HAP-1 (cell line): ENCODE results near the gene HLCS.

Experiments
- DNase-seq, 2 experiments: peaks; one replicate each; pipeline ENCODE4 v3.0.0-alpha.2; 2016 to 2020; ENCODE audit warnings: low spot score in 2 of 2
- H3K27me3 ChIP-seq: fragments of 250-450 bp; sonication (Bioruptor Pico); 2 replicates; pipeline ENCODE4 v1.5.1; 2020; ENCODE audit warnings: low read depth, mild to moderate bottlenecking, moderate library complexity
- H3K36me3 ChIP-seq: fragments of 250-450 bp; sonication (Bioruptor Pico); replicated peaks from 2 replicates; pipeline ENCODE4 v1.5.1; 2020; ENCODE audit warnings: mild to moderate bottlenecking
- H3K4me1 ChIP-seq: fragments of 250-450 bp; sonication (Bioruptor Pico); 2 replicates; pipeline ENCODE4 v1.5.1; 2020; ENCODE audit warnings: mild to moderate bottlenecking
- H3K4me3 ChIP-seq: fragments of 250-450 bp; sonication (Bioruptor Pico); 2 replicates; pipeline ENCODE4 v1.5.1; 2020; ENCODE audit warnings: mild to moderate bottlenecking, moderate library complexity
- H3K9me3 ChIP-seq: fragments of 250-450 bp; sonication (Bioruptor Pico); 2 replicates; pipeline ENCODE4 v1.5.1; 2020; ENCODE audit warnings: mild to moderate bottlenecking, moderate library complexity
- in situ Hi-C: fragments of 300-500 bp; cut with MboI; formaldehyde crosslinking; loops from 3 replicates; pipeline ENCODE4 v1.14.3; 2020; ENCODE audit warnings: low sequenced_read_pairs, inconsistent platforms, mixed read lengths

HLCS gene

DNA sequence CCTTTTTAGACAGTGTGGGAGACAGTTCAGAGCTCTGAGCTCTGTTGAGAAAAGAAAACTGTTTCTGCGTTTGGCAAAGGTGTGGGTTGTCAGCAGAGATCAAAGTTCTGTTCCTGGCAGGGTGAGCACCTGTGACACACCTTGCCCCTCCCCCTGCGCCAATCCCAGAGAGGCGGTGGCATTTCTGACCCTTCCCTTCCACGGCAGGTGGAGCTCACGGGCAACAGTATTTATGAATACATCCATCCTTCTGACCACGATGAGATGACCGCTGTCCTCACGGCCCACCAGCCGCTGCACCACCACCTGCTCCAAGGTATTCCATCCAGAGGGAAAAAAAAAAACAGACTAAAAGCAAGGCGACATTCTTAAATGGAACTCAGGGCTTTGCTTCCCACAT is 246.9 kb downstream of the HLCS start:
- Histone ChIP-seq H3K4me1 (peaks cover 12% of the 10 kb centered on the region), H3K27me3 (no peaks in the 10 kb centered on the region), H3K4me3 (no peak overlapping the region), H3K9me3 (no peaks in the 10 kb centered on the region), H3K36me3 (no peaks in the 10 kb centered on the region)
- no peak for DNase-seq
- in situ Hi-C loops = no loop called here

- Histone ChIP-seq H3K27me3 (no peaks in the 10 kb centered on the region), H3K4me1 (peaks cover 12% of the 10 kb centered on the region), H3K4me3 (no peak overlapping the region), H3K36me3 (0 out of 2 replicates have a peak, but pooled peaks cover under 1% of the 10 kb centered on the region), H3K9me3 (no peaks in the 10 kb centered on the region)
- DNase-seq = peak in 1 of 2 experiments; percentile 28
- in situ Hi-C loops = no loop called here
These were observed 247.4 kb downstream of the HLCS start for GRCh38 chr21:36718951-36719501.

GRCh38 chr21:36717976-36718375 is 248.5 kb downstream of the HLCS start:
- Histone ChIP-seq H3K36me3 (0 out of 2 replicates have a peak, but pooled peaks cover 4% of the 10 kb centered on the region), H3K4me1 (peaks cover 12% of the 10 kb centered on the region), H3K27me3 (no peaks in the 10 kb centered on the region), H3K9me3 (no peaks in the 10 kb centered on the region), H3K4me3 (no peak overlapping the region)
- in situ Hi-C loops = no loop called here
- peak; percentile 63 to 84 for DNase-seq

- no peak for DNase-seq
- peaks cover 7% of the 10 kb centered on the region; the same call in 1 of the 2 replicates for H3K36me3 ChIP-seq
These were observed 249.6 kb downstream of the HLCS start for GRCh38 chr21:36716836-36717235.

GRCh38 chr21:36716387-36716786 is 250.1 kb downstream of the HLCS start:
- H3K36me3 ChIP-seq = peaks cover 7% of the 10 kb centered on the region; the same call in 1 of the 2 replicates
- H3K4me1 ChIP-seq = peaks cover 12% of the 10 kb centered on the region
- no peak overlapping the region for H3K4me3 ChIP-seq
- no peaks in the 10 kb centered on the region for H3K9me3 ChIP-seq
- H3K27me3 ChIP-seq = no peaks in the 10 kb centered on the region
- in situ Hi-C loops = no loop called here
- DNase-seq = no peak

More at GRCh38 chr21:36716836-36717235, 249.6 kb downstream of the HLCS start:
- in situ Hi-C loops = no loop called here
- H3K27me3 ChIP-seq = no peaks in the 10 kb centered on the region
- H3K9me3 ChIP-seq = no peaks in the 10 kb centered on the region
- H3K4me3 ChIP-seq = no peak overlapping the region
- H3K4me1 ChIP-seq = peaks cover 12% of the 10 kb centered on the region

- H3K4me3 ChIP-seq = no peak overlapping the region
- DNase-seq = no peak
- no peaks in the 10 kb centered on the region for H3K27me3 ChIP-seq
These were observed 252.7 kb downstream of the HLCS start for GRCh38 chr21:36713746-36714145.

DNA sequence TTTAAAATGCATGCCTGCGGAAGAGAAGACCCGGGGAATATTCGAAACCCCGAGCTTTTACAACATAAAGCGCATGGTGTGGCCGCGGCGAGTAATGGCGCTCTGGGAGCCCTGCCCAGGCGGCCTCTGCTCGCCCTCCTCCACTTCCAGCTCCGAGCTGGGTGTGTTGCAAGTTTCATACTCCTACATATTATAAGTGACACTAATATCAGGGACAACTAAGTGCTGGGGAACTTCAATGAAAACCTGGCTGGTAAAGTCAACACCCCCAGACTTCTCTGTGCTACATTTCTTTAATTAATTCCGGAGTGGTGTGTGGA is 255.8 kb downstream of the HLCS start:
- Histone ChIP-seq H3K9me3 (peaks cover 3% of the 10 kb centered on the region; the same call in 1 of the 2 replicates), H3K4me3 (no peak overlapping the region), H3K4me1 (no peaks in the 10 kb centered on the region), H3K27me3 (no peaks in the 10 kb centered on the region), H3K36me3 (peaks cover 7% of the 10 kb centered on the region; the same call in 1 of the 2 replicates)
- no peak for DNase-seq
- in situ Hi-C loops = no loop called here

More at GRCh38 chr21:36713746-36714145, 252.7 kb downstream of the HLCS start:
- Histone ChIP-seq H3K4me1 (peaks cover 12% of the 10 kb centered on the region), H3K9me3 (no peaks in the 10 kb centered on the region), H3K36me3 (peaks cover 7% of the 10 kb centered on the region; the same call in 1 of the 2 replicates)
- in situ Hi-C loops = no loop called here

- Histone ChIP-seq H3K36me3 (peaks cover 7% of the 10 kb centered on the region; the same call in 1 of the 2 replicates), H3K27me3 (no peaks in the 10 kb centered on the region), H3K9me3 (peaks cover 5% of the 10 kb centered on the region; the same call in 1 of the 2 replicates), H3K4me3 (no peak overlapping the region), H3K4me1 (no peaks in the 10 kb centered on the region)
- in situ Hi-C loops = no loop called here
- DNase-seq = no peak
These were observed 256.4 kb downstream of the HLCS start for GRCh38 chr21:36709868-36710728.

GRCh38 chr21:36709030-36709867 is 257.2 kb downstream of the HLCS start:
- H3K36me3 ChIP-seq = peaks cover 7% of the 10 kb centered on the region; the same call in 1 of the 2 replicates
- no peaks in the 10 kb centered on the region for H3K27me3 ChIP-seq
- H3K4me1 ChIP-seq = no peaks in the 10 kb centered on the region
- in situ Hi-C loops = no loop called here
- peaks cover 7% of the 10 kb centered on the region; the same call in 1 of the 2 replicates for H3K9me3 ChIP-seq
- DNase-seq = no peak
- H3K4me3 ChIP-seq = no peak overlapping the region

DNA sequence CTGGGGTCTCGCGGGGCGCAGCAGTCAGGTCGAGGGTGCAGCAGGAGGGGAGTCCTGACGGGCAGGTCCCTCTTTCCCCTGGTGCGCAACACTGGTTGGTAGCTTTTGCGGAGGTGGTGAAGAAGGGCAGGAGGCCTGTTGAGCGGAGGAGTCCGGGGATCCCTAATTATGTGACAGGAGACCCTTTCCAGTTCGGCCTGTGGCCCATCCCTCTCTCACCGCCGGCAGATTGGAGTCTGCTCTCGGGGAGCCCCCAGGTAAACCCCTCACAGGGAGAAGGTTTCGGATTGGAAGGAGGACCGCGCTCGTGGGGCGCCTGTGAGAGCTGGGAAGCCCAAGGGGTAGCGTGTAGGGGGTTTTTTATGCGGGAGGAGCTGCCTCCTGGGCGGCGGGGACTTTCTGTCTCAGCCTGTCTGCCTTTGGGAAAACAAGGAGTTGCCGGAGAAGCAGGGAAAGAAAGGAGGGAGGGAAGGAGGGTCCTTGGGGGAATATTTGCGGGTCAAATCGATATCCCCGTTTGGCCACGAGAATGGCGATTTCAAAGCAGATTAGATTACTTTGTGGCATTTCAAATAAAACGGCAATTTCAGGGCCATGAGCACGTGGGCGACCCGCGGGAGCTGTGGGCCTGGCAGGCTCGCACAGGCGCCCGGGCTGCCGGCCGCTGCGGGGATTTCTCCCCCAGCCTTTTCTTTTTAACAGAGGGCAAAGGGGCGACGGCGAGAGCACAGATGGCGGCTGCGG is 258.0 kb downstream of the HLCS start:
- in situ Hi-C loops = no loop called here
- Histone ChIP-seq H3K4me3 (no peak overlapping the region), H3K4me1 (no peaks in the 10 kb centered on the region), H3K36me3 (peaks cover 3% of the 10 kb centered on the region; the same call in 1 of the 2 replicates), H3K27me3 (no peaks in the 10 kb centered on the region), H3K9me3 (peaks cover 7% of the 10 kb centered on the region)
- no peak for DNase-seq

GRCh38 chr21:36707763-36708285 is 258.6 kb downstream of the HLCS start:
- Histone ChIP-seq H3K36me3 (peaks cover 3% of the 10 kb centered on the region; the same call in 1 of the 2 replicates), H3K4me3 (no peak overlapping the region), H3K27me3 (no peaks in the 10 kb centered on the region), H3K9me3 (peaks cover 7% of the 10 kb centered on the region), H3K4me1 (no peaks in the 10 kb centered on the region)
- in situ Hi-C loops = no loop called here
- no peak for DNase-seq

DNA sequence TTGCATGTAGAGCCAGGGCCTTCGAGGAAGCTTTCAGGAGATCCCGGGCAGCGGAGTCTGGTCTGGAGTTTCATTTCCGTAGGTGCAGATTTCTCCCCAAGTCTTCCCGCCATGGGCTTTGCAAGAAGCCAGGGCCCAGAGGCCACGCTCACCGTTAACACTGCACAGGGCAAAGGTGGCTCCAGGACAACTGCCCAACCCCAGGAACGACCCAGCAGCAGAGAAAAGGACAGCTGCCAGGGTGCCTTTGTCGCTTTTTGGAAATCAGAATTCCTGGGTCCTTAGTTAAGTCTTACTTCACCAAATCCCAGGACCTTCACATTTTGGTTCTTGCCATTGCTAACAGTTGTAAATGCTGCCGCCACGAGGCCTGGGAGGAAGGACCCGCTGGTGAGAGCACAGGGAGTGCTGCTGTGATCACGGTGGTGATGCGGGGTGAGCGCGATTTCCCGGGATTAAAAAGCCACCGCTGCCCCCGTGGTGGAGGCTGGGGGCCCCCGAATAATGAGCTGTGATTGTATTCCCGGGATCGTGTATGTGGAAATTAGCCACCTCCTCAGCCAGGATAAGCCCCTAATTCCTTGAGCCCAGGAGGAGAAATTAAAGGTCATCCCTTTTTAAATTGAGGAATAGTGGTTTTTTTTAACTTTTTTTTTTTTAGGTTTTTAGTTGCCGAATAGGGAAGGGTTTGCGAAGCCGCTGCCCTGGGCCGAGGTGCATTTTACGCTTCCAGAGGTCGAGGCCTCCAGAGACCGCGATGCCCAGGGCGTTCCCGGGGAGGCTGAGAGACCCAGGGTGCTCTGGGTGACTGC is 259.3 kb downstream of the HLCS start:
- Histone ChIP-seq H3K4me3 (no peak overlapping the region), H3K27me3 (no peaks in the 10 kb centered on the region), H3K9me3 (peaks cover 7% of the 10 kb centered on the region), H3K36me3 (no peaks in the 10 kb centered on the region; the same call in 1 of the 2 replicates), H3K4me1 (no peaks in the 10 kb centered on the region)
- in situ Hi-C loops = no loop called here
- no peak for DNase-seq
